Naive thymus-derived CD8-positive, alpha-beta T cell (primary cell): ENCODE results near the gene UBE2V1. TPM values are rescaled to one million over a fixed set of nuclear protein-coding genes. Genes with fewer than 3 reads are reported as not detected.

ENCODE experiments used
- ATAC-seq, 2 donors: fragments of 150-1000 bp; cut with Tn5 transposase in 1 of 2; sonication (Bioruptor Pico), chemical (Tn5 transposase) in 1 of 2; 1 replicate in 1 of 2; 2 replicates in 1 of 2; pipeline ENCODE4 v1.10.0; 2021; ENCODE audit warnings: mild to moderate bottlenecking in 2 of 2, moderate library complexity in 2 of 2
- POLR2A ChIA-PET: fragments of 350-600 bp; sonication (Branson Sonifier 250); formaldehyde crosslinking; loops from one replicate; lab custom pipeline; 2021; ENCODE audit warnings: antibody characterized with exemption; lab: Charles Lee
- DNase-seq, 10 donors: peaks; one replicate each; pipeline versions ENCODE4 v3.0.0 to v3.0.0-alpha.2; 2020 to 2022
- H3K27ac Mint-ChIP-seq, 10 donors: one replicate each; pipeline ENCODE4 v1.8.0; 2020 to 2022; ENCODE audit warnings: mild to moderate bottlenecking in 10 of 10, mixed read lengths in 10 of 10, moderate library complexity in 4 of 10, inconsistent platforms in 1 of 10
- H3K27me3 Mint-ChIP-seq, 5 donors: one replicate each; pipeline ENCODE4 v1.8.0; 2021 to 2022; ENCODE audit warnings: mixed read lengths in 5 of 5
- H3K36me3 Mint-ChIP-seq, 3 donors: one replicate each; pipeline ENCODE4 v1.8.0; 2020 to 2022; ENCODE audit warnings: mixed read lengths in 3 of 3, mild to moderate bottlenecking in 2 of 3, inconsistent platforms in 1 of 3
- H3K4me1 Mint-ChIP-seq, 4 donors: one replicate each; pipeline ENCODE4 v1.8.0; 2021 to 2022; ENCODE audit warnings: mixed read lengths in 4 of 4
- H3K4me3 Mint-ChIP-seq, 10 donors: one replicate each; pipeline ENCODE4 v1.8.0; 2020 to 2022; ENCODE audit warnings: mild to moderate bottlenecking in 10 of 10, mixed read lengths in 10 of 10, moderate library complexity in 6 of 10, inconsistent platforms in 1 of 10
- H3K9me3 Mint-ChIP-seq, 9 donors: one replicate each; pipeline ENCODE4 v1.8.0; 2020 to 2022; ENCODE audit warnings: mixed read lengths in 9 of 9, mild to moderate bottlenecking in 3 of 9, inconsistent platforms in 1 of 9, moderate library complexity in 1 of 9
- polyA plus RNA-seq, 3 donors: library from polyadenylated mRNA; unstranded; fragments of 300-500 nt; fragmentation: Illumina TruSeq; gene quantifications; one replicate each; pipeline ENCODE4 v1.2.3, GENCODE V29; 2021
- total RNA-seq, 8 experiments: library from RNA in 2 of 8; stranded (reverse) in 2 of 8; gene quantifications; one replicate each; pipeline ENCODE4 v1.2.3 and lab custom pipeline; 2021 to 2026

The UBE2V1 gene
- total and polyA plus RNA-seq, 5 experiments from 2014 or later = 141 to 165 (median 154) TPM

- Mint-ChIP-seq H3K9me3 (no peaks in the 10 kb centered on the region), H3K4me3 (no peak overlapping the region), H3K4me1 (peaks cover 2 to 12% (median 7%) of the 10 kb centered on the region in 4 donors), H3K36me3 (peaks cover 0 to 36% (median 5%) of the 10 kb centered on the region in 3 donors), H3K27me3 (no peaks in the 10 kb centered on the region), H3K27ac (peak overlapping the region in 2 of 10 donors; percentile 47 to 81)
- ATAC-seq = no peak
- POLR2A ChIA-PET = interaction anchor here (0.7 to 3.5 kb wide), 4 partner anchors 30 to 50 kb away, joined by 3 to 27 read pairs (median 4); no protein-coding TSS in a partner anchor
- DNase-seq = no peak
These were observed 8.9 kb upstream of the UBE2V1 start for GRCh38 chr20:50121858-50122271.

- H3K4me1 Mint-ChIP-seq = peaks cover 4 to 13% (median 9%) of the 10 kb centered on the region in 4 donors
- peak overlapping the region in 3 of 10 donors; percentile 40 to 70 (median 44) for H3K27ac Mint-ChIP-seq
- no peak overlapping the region for H3K4me3 Mint-ChIP-seq
- H3K27me3 Mint-ChIP-seq = no peaks in the 10 kb centered on the region
- H3K9me3 Mint-ChIP-seq = no peaks in the 10 kb centered on the region
- POLR2A ChIA-PET = interaction anchor here (0.6 to 3.5 kb wide), 7 partner anchors 27 to 1422 kb away, joined by 3 to 27 read pairs (median 8); partner anchors contain the start of gene PEDS1
- ATAC-seq (peak; percentile 74 to 85), DNase-seq (peak; percentile 46 to 83 (median 62))
- peaks cover 0 to 29% (median 5%) of the 10 kb centered on the region in 3 donors for H3K36me3 Mint-ChIP-seq
These were observed 8.2 kb upstream of the UBE2V1 start for GRCh38 chr20:50120935-50121693.

GRCh38 chr20:50118203-50118602 lies 5.3 kb upstream of the UBE2V1 start:
- ATAC-seq (no peak), DNase-seq (no peak)
- H3K27ac Mint-ChIP-seq = peak overlapping the region in 1 of 10 donors; percentile 35
- no peak overlapping the region for H3K4me3 Mint-ChIP-seq
- no peaks in the 10 kb centered on the region for H3K9me3 Mint-ChIP-seq
- H3K4me1 Mint-ChIP-seq = peaks cover 22 to 40% (median 36%) of the 10 kb centered on the region in 4 donors
- peaks cover 0 to 3% (median 0%) of the 10 kb centered on the region in 3 donors for H3K36me3 Mint-ChIP-seq
- no peaks in the 10 kb centered on the region for H3K27me3 Mint-ChIP-seq
- POLR2A ChIA-PET = interaction anchor here (3.5 to 4.1 kb wide), 2 partner anchors 36 to 51 kb away, joined by 27 to 35 read pairs; partner anchors contain the start of gene PEDS1

GRCh38 chr20:50116368-50116999 lies 3.5 kb upstream of the UBE2V1 start:
- ATAC-seq = no peak
- POLR2A ChIA-PET = interaction anchor here (0.5 to 4.1 kb wide), 12 partner anchors 31 to 815 kb away, joined by 3 to 35 read pairs (median 3); partner anchors contain the start of genes ADNP, CEBPB, PEDS1 and RNF114
- H3K4me3 Mint-ChIP-seq = peak overlapping the region; percentile 84 to 98 (median 92)
- peaks cover 33 to 55% (median 50%) of the 10 kb centered on the region in 4 donors for H3K4me1 Mint-ChIP-seq
- H3K36me3 Mint-ChIP-seq = no peaks in the 10 kb centered on the region
- no peak for DNase-seq
- no peaks in the 10 kb centered on the region for H3K27me3 Mint-ChIP-seq
- H3K27ac Mint-ChIP-seq = peak overlapping the region; percentile 85 to 97 (median 94)
- no peaks in the 10 kb centered on the region for H3K9me3 Mint-ChIP-seq

- POLR2A ChIA-PET = interaction anchor here (0.6 to 4.1 kb wide), 15 partner anchors 15 to 1494 kb away, joined by 3 to 35 read pairs (median 3); partner anchors contain the start of genes ADNP, CEBPB, PEDS1 and RNF114
- Mint-ChIP-seq H3K27ac (peak overlapping the region; percentile 85 to 97 (median 94)), H3K36me3 (no peaks in the 10 kb centered on the region), H3K4me3 (peak overlapping the region; percentile 84 to 98 (median 92)), H3K27me3 (no peaks in the 10 kb centered on the region), H3K9me3 (no peaks in the 10 kb centered on the region), H3K4me1 (peaks cover 34 to 56% (median 54%) of the 10 kb centered on the region in 4 donors)
- peak; percentile 76 to 79 for ATAC-seq
- peak; percentile 82 to 94 (median 88) for DNase-seq
These were observed 2.8 kb upstream of the UBE2V1 start for GRCh38 chr20:50115591-50116367.

- POLR2A ChIA-PET = interaction anchor here (0.8 to 4.1 kb wide), 7 partner anchors 15 to 178 kb away, joined by 3 to 35 read pairs (median 9); partner anchors contain the start of genes CEBPB, PEDS1 and RNF114
These were observed 2.1 kb upstream of the UBE2V1 start for GRCh38 chr20:50115041-50115512.

GRCh38 chr20:50113420-50114224 lies 672 bp upstream of the UBE2V1 start:
- Mint-ChIP-seq H3K27ac (peak overlapping the region; percentile 92 to 99 (median 98)), H3K4me1 (peaks cover 48 to 78% (median 74%) of the 10 kb centered on the region in 4 donors), H3K9me3 (no peaks in the 10 kb centered on the region), H3K4me3 (peak overlapping the region; percentile 92 to 100 (median 98)), H3K27me3 (no peaks in the 10 kb centered on the region), H3K36me3 (peaks cover 0 to 6% (median 0%) of the 10 kb centered on the region in 3 donors)
- ATAC-seq (no peak), DNase-seq (no peak)
- POLR2A ChIA-PET = interaction anchor here (0.6 to 3.4 kb wide), 10 partner anchors 14 to 178 kb away, joined by 3 to 33 read pairs (median 6); partner anchors contain the start of genes CEBPB, PEDS1, RNF114 and SNAI1

More at GRCh38 chr20:50115041-50115512, 2.1 kb upstream of the UBE2V1 start:
- no peaks in the 10 kb centered on the region for H3K9me3 Mint-ChIP-seq
- peak overlapping the region; percentile 84 to 98 (median 92) for H3K4me3 Mint-ChIP-seq
- DNase-seq = no peak
- H3K36me3 Mint-ChIP-seq = no peaks in the 10 kb centered on the region
- peaks cover 38 to 63% (median 61%) of the 10 kb centered on the region in 4 donors for H3K4me1 Mint-ChIP-seq
- H3K27me3 Mint-ChIP-seq = no peaks in the 10 kb centered on the region
- peak overlapping the region in 9 of 10 donors; percentile 90 to 97 (median 94) for H3K27ac Mint-ChIP-seq
- ATAC-seq = no peak

- H3K4me3 Mint-ChIP-seq = peak overlapping the region; percentile 92 to 100 (median 98)
- peaks cover 0 to 21% (median 0%) of the 10 kb centered on the region in 3 donors for H3K36me3 Mint-ChIP-seq
- no peaks in the 10 kb centered on the region for H3K27me3 Mint-ChIP-seq
- no peak for ATAC-seq
- H3K27ac Mint-ChIP-seq = peak overlapping the region; percentile 86 to 99 (median 98)
- DNase-seq = no peak
- no peaks in the 10 kb centered on the region for H3K9me3 Mint-ChIP-seq
- peaks cover 62 to 94% (median 89%) of the 10 kb centered on the region in 4 donors for H3K4me1 Mint-ChIP-seq
- POLR2A ChIA-PET = interaction anchor here (0.6 to 3.4 kb wide), 9 partner anchors 12 to 176 kb away, joined by 3 to 33 read pairs (median 8); partner anchors contain the start of genes CEBPB, PEDS1, RNF114 and SNAI1
These were observed 988 bp downstream of the UBE2V1 start for GRCh38 chr20:50111829-50112495.

- ATAC-seq (no peak), DNase-seq (no peak)
- H3K4me3 Mint-ChIP-seq = peak overlapping the region; percentile 92 to 100 (median 98)
- H3K9me3 Mint-ChIP-seq = no peaks in the 10 kb centered on the region
- H3K27ac Mint-ChIP-seq = peak overlapping the region; percentile 86 to 99 (median 98)
- peaks cover 0 to 21% (median 0%) of the 10 kb centered on the region in 3 donors for H3K36me3 Mint-ChIP-seq
- H3K4me1 Mint-ChIP-seq = peaks cover 61 to 99% (median 93%) of the 10 kb centered on the region in 4 donors
- POLR2A ChIA-PET = interaction anchor here (0.6 to 3.4 kb wide), 3 partner anchors 11 to 52 kb away, joined by 9 to 33 read pairs (median 9); partner anchors contain the start of gene PEDS1
- H3K27me3 Mint-ChIP-seq = no peaks in the 10 kb centered on the region
These were observed 1.7 kb downstream of the UBE2V1 start for GRCh38 chr20:50111120-50111828.
